Esophagus squamous epithelium (tissue), 5 donors: Measurements from ENCODE around the gene PSD2. TPM values are rescaled to one million over a fixed set of nuclear protein-coding genes. Genes with fewer than 3 reads are reported as not detected.

ENCODE experiments used
- DNase-seq: peaks from one replicate; lab custom pipeline; 2025; lab: John Stamatoyannopoulos, UW
- H3K27ac ChIP-seq, 4 donors: fragments of 200-600 bp; sonication (generic); one replicate each; pipeline ENCODE4 v1.5.1; 2016 to 2019; ENCODE audit warnings: mild to moderate bottlenecking in 1 of 4
- H3K27me3 ChIP-seq, 4 donors: fragments of 200-600 bp; sonication (generic); 1 replicate in 3 of 4; 2 replicates in 1 of 4; pipeline versions ENCODE4 v1.5.1 to v1.6.0; 2017 to 2021; ENCODE audit warnings: antibody characterized with exemption in 1 of 4
- H3K36me3 ChIP-seq, 3 donors: fragments of 200-600 bp; sonication (generic); one replicate each; pipeline ENCODE4 v1.5.1; 2016 to 2019
- H3K4me1 ChIP-seq, 3 donors: fragments of 200-600 bp; sonication (generic); one replicate each; pipeline ENCODE4 v1.5.1; 2017 to 2019
- H3K4me3 ChIP-seq, 4 donors: fragments of 200-600 bp; sonication (generic); 1 replicate in 3 of 4; 2 replicates in 1 of 4; pipeline ENCODE4 v1.5.1; 2016 to 2019; ENCODE audit warnings: mild to moderate bottlenecking in 2 of 4, moderate library complexity in 1 of 4
- H3K9me3 ChIP-seq, 3 donors: fragments of 200-600 bp; sonication (generic); one replicate each; pipeline ENCODE4 v1.5.1; 2016 to 2019
- POLR2A ChIP-seq, 4 donors: fragments of 450-650 bp; IDR thresholded peaks; one replicate each; pipeline ENCODE4 v1.6.1; 2017; ENCODE audit warnings: antibody characterized with exemption in 4 of 4, mild to moderate bottlenecking in 4 of 4, moderate library complexity in 3 of 4
- WGBS, 2 donors: methylation state at CpG; one replicate each; pipeline ENCODE4 v1.1.5; 2018; 5-methylcytosine and 5-hydroxymethylcytosine counted together
- intact Hi-C: fragments of 100-400 bp; cut with DNase I; formaldehyde crosslinking; loops from one replicate; pipeline ENCODE4 v1.15.0; 2022
- total RNA-seq, 4 donors: library from RNA; depleted of rRNA; stranded (reverse); fragments of >200 nt; gene quantifications; one replicate each; pipeline ENCODE4 v1.1.0, GENCODE V29; 2016
- TF ChIP-seq, protein P1 (sequence below), 6 experiments: fragments of 450-650 bp in 4 of 6; fragments of 200-600 bp in 2 of 6; sonication (generic) in 2 of 6; IDR thresholded peaks; one replicate each; pipeline ENCODE4 v1.5.1; 2016 to 2019; ENCODE audit warnings: antibody characterized with exemption in 6 of 6, mild to moderate bottlenecking in 4 of 6, moderate library complexity in 4 of 6
- donor health status: DM: yes; HTN: yes; CAD: no.

Gene PSD2
- total RNA-seq, 4 donors from 2014 or later = not detected

DNA sequence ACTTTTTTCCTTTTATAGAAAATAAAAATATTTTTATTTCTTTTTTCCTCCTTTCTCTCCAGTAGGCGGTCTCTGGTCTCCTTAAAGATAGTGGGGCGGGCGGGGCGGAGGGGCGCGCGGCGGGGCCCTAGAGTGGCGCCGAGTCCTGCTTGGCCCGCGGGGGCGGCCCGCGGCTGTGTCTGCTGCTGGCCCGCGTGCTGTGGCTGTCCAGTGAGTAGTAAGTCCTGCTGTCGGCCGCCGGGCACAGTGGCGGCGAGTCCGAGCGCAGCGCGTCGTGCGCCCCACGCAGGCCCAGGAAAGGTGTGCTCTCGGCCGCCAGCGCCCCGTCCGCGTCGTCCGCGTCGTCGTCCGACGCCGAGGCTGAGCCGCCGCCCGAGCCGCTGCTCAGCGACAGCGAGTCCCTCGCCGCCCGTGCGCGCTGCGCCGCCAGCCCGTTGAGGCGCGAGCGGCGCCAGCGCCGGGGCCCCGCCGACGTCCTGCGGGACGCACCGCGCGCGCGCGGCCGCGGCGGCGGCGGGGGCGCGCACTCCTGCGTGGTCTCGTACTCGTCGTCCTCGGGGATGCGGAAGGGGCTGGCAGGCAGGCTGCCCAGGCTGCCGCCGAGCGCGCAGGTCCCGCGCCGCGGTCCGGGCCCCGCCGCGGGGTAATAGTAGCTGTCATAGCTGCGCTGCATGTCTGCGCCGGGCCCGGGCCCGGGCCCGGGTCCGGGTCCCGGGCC, 52.3 kb downstream of the PSD2 start:
- TF ChIP-seq, protein P1, sequence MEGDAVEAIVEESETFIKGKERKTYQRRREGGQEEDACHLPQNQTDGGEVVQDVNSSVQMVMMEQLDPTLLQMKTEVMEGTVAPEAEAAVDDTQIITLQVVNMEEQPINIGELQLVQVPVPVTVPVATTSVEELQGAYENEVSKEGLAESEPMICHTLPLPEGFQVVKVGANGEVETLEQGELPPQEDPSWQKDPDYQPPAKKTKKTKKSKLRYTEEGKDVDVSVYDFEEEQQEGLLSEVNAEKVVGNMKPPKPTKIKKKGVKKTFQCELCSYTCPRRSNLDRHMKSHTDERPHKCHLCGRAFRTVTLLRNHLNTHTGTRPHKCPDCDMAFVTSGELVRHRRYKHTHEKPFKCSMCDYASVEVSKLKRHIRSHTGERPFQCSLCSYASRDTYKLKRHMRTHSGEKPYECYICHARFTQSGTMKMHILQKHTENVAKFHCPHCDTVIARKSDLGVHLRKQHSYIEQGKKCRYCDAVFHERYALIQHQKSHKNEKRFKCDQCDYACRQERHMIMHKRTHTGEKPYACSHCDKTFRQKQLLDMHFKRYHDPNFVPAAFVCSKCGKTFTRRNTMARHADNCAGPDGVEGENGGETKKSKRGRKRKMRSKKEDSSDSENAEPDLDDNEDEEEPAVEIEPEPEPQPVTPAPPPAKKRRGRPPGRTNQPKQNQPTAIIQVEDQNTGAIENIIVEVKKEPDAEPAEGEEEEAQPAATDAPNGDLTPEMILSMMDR (IDR thresholded peaks at IDR 0.05) = no peak
- peak in 1 of 4 donors; percentile 46 for TF ChIP-seq POLR2A (IDR thresholded peaks at IDR 0.05)
- H3K9me3 ChIP-seq = no peaks in the 10 kb centered on the region
- peak overlapping the region in 3 of 4 donors; percentile 51 to 82 (median 81) for H3K27ac ChIP-seq
- WGBS, 2 donors = 45% methylated on average over 20 of the region's 107 CpGs; no CpG with 5 or more reads in 1 of the 2 donors
- H3K27me3 ChIP-seq = peaks cover 0 to 19% (median 0%) of the 10 kb centered on the region in 4 donors
- DNase-seq = no peak
- intact Hi-C loops = no loop called here
- H3K36me3 ChIP-seq = no peaks in the 10 kb centered on the region
- H3K4me1 ChIP-seq = peaks cover 0 to 29% (median 0%) of the 10 kb centered on the region in 3 donors
- H3K4me3 ChIP-seq = peak overlapping the region; percentile 39 to 76 (median 50)

DNA sequence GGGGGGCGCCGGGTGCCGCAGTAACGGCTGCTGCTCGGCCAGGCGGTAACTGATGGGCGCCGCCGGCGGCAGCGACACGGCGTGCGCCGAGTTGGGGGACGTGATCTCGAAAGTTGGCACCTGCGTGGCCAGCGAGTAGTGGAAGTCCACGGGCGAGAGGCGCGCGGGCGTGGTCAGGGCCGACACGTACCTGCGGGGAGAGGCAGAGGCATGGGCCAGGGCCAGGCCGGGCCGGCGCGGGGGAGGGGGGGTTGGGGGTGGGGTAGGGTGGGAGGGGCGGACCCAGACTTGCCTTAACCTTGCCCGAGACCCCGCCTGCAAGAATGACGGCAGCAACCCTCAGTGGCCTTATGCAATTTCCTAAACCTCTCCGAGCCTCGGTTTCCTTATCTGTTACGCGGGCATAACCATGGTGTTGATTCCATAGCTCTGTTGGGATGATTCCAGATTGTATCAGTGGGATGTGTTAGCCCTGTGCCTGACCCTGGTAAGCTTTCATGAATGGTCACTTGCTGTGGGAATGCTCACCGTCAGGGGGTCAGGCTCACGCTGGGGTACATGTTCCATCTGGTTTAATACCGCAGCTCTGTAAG, 53.0 kb downstream of the PSD2 start:
- no peaks in the 10 kb centered on the region for H3K36me3 ChIP-seq
- intact Hi-C loops = no loop called here
- no peak for TF ChIP-seq POLR2A (IDR thresholded peaks at IDR 0.05)
- TF ChIP-seq, protein P1 (IDR thresholded peaks at IDR 0.05) = no peak
- peaks cover 0 to 19% (median 0%) of the 10 kb centered on the region in 4 donors for H3K27me3 ChIP-seq
- peak overlapping the region; percentile 39 to 76 (median 50) for H3K4me3 ChIP-seq
- no peak for DNase-seq
- H3K4me1 ChIP-seq = peaks cover 0 to 29% (median 0%) of the 10 kb centered on the region in 3 donors
- no peaks in the 10 kb centered on the region for H3K9me3 ChIP-seq
- 64 to 74% methylated on average over 7 to 14 of the region's 43 CpGs for WGBS, 2 donors
- H3K27ac ChIP-seq = peak overlapping the region in 3 of 4 donors; percentile 51 to 82 (median 81)

DNA sequence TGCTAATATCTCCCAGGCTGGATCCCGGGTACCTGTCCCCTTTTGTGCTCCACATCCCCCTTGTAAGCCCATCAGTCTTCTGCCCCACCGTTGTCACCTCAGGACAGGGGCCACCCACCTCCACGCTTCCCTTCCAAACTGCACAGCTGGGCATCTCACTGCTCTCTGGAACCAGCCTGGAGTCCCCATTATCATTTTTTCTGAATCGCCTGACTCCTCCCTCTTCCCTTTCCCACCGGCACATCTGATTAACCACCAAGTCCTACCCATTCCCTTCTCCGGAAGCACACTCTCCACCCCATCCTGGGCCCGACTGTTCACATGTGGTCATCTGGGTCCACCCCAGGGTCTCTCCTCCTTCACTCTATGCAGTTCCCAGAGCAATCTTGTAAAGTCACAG, 53.9 kb downstream of the PSD2 start:
- peaks cover 0 to 29% (median 0%) of the 10 kb centered on the region in 3 donors for H3K4me1 ChIP-seq
- H3K27me3 ChIP-seq = peaks cover 0 to 15% (median 0%) of the 10 kb centered on the region in 4 donors
- no peaks in the 10 kb centered on the region for H3K9me3 ChIP-seq
- no peaks in the 10 kb centered on the region for H3K36me3 ChIP-seq
- peak overlapping the region in 3 of 4 donors; percentile 34 to 81 (median 54) for H3K27ac ChIP-seq
- WGBS, 2 donors = 70 to 75% methylated on average over 7 of the region's 7 CpGs
- H3K4me3 ChIP-seq = no peak overlapping the region
- DNase-seq = no peak
- TF ChIP-seq, protein P1 (IDR thresholded peaks at IDR 0.05) = no peak
- TF ChIP-seq POLR2A (IDR thresholded peaks at IDR 0.05) = no peak
- intact Hi-C loops = no loop called here

DNA sequence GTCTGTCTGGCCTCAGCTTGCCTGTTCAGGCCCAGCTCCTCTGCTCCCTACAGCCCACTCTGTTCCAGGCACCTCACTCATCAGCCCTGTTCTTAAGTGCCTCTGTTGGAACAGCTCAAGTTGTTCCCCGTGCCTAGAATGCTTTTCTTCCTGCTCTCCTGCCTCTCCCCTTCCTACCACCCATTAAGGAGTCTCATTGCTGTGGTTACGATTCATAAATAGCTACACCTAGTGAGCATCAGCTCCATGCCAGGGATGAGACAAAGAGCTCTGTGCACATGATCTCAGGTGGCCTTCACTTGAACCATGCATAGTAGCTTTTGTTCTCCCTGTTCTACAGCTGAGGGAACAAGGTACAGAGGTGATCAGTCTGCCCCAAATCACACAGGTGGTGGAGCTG, 54.3 kb downstream of the PSD2 start:
- Histone ChIP-seq H3K27me3 (peaks cover 0 to 12% (median 0%) of the 10 kb centered on the region in 4 donors), H3K27ac (peak overlapping the region in 3 of 4 donors; percentile 34 to 81 (median 61)), H3K36me3 (no peaks in the 10 kb centered on the region), H3K4me1 (peaks cover 0 to 29% (median 0%) of the 10 kb centered on the region in 3 donors), H3K9me3 (no peaks in the 10 kb centered on the region), H3K4me3 (no peak overlapping the region)
- TF ChIP-seq POLR2A (IDR thresholded peaks at IDR 0.05) = no peak
- TF ChIP-seq, protein P1 (IDR thresholded peaks at IDR 0.05) = no peak
- intact Hi-C loops = no loop called here
- no peak for DNase-seq
- 24 to 44% methylated on average over 2 of the region's 2 CpGs for WGBS, 2 donors
